ENCODE measurements around the gene PPP2R5C. TPM values are rescaled to one million over a fixed set of nuclear protein-coding genes. Genes with fewer than 3 reads are reported as not detected.

The PPP2R5C gene
- total and polyA plus RNA-seq, 2 of the 4 experiments (the other 2 are of a cell fraction): 65.9 to 78.7 TPM

DNA sequence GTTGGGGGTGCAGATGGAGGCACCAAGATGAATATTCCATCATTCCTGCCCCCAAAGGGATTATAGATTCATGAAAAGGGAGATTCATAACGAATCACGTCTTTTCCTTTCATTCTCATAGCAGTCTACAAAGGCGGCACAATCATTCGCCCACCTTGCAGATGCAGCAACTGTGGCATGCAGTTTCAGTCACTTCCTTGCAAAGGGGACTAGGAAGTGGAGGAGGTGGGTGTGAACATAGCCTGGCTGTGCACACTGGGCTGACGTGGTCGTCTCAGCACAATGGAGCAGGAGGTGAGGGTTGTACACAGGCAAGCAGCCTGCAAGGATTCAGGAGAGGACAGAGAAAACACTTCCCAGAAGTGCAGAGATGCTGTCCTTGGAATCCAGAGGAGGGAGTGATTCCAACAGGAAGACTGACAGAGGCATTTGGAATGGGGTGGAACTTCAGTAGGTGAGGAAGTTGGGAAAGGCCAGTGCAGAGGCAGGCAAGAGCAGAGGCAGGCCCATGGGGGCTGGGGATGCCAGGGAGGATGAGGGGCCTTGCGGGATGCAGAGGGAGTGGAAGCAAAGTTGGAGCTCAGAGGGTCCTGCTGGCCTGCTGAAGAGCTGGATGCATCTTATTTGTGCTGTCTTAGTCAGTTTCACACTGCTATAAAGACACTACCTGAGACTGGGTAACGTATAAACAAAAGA, 21.9 kb upstream of the PPP2R5C start:
- Histone ChIP-seq H3K4me1 (ENCODE audit: control insufficient read depth, insufficient read depth, low read length) (no peaks in the 10 kb centered on the region), H2BK20ac (ENCODE audit: low read depth, low read length) (no peak overlapping the region), H3K4ac (ENCODE audit: low read depth, low read length) (no peak overlapping the region), H2BK5ac (ENCODE audit: low read depth, low read length, poor library complexity, severe bottlenecking) (no peak overlapping the region), H3K27ac (ENCODE audit: insufficient read depth, low read length) (no peak overlapping the region), H2BK120ac (ENCODE audit: low read depth, low read length) (no peak overlapping the region), H3K4me3 (ENCODE audit: insufficient read depth, low read depth, low read length) (no peak overlapping the region), H2AK9ac (replicated peaks; ENCODE audit: low read depth, low read length, poor library complexity) (no peak overlapping the region), H4K20me1 (ENCODE audit: insufficient read depth, low read length) (no peaks in the 10 kb centered on the region), H3K4me2 (ENCODE audit: low read depth, low read length) (no peak overlapping the region), H2BK15ac (ENCODE audit: low read depth, low read length) (no peak overlapping the region), H4K91ac (ENCODE audit: insufficient read depth, low read depth, low read length) (no peak overlapping the region), H3K9me3 (ENCODE audit: control insufficient read depth, insufficient read depth, low read length) (peaks cover 6% of the 10 kb centered on the region), H3K36me3 (ENCODE audit: control insufficient read depth, insufficient read depth, low read length) (no peaks in the 10 kb centered on the region), H3K9me1 (ENCODE audit: insufficient read depth, low read length) (no peaks in the 10 kb centered on the region), H3K27me3 (ENCODE audit: control insufficient read depth, insufficient read depth, low read length) (peaks cover 26% of the 10 kb centered on the region), H3K9ac (ENCODE audit: low read depth, low read length) (no peak overlapping the region), H3K14ac (replicated peaks; ENCODE audit: low read depth, low read length) (no peak overlapping the region), H4K5ac (ENCODE audit: low read depth, low read length) (no peak overlapping the region), H2AFZ (replicated peaks; ENCODE audit: low read length, poor library complexity) (no peak overlapping the region), H4K8ac (ENCODE audit: low read depth in 2 of 2, low read length in 2 of 2) (no peak overlapping the region), H2AK5ac (ENCODE audit: low read depth, low read length) (no peak overlapping the region), H3K79me1 (ENCODE audit: low read depth in 1 of 2, low read length in 2 of 2) (no peaks in the 10 kb centered on the region), H3K18ac (ENCODE audit: low read depth, low read length) (no peak overlapping the region), H3K56ac (ENCODE audit: extremely low read depth, insufficient read depth, low read length) (no peak overlapping the region), H3K23ac (ENCODE audit: low read depth, low read length) (no peak overlapping the region)
- POLR2A ChIA-PET (ENCODE audit: unreplicated experiment): no interaction called here
- in situ Hi-C loops (cut with MboI; ENCODE audit: low sequenced_read_pairs) (no loop called here), intact Hi-C loops (cut with micrococcal nuclease) (no loop called here), dilution Hi-C loops (cut with HindIII; ENCODE audit: low sequenced_read_pairs, unreplicated experiment) (no loop called here)
- 38% methylated on average over 3 of the region's 8 CpGs; no CpG with 5 or more reads in 1 of the 2 experiments for WGBS, 2 experiments (ENCODE audit: extremely low coverage in 2 of 2, insufficient read length in 1 of 2)
- TF ChIP-seq CHD1 (IDR thresholded peaks at IDR 0.05; ENCODE audit: low read depth, low read length) (no peak), MAZ (IDR thresholded peaks at IDR 0.05; ENCODE audit: borderline replicate concordance, low read depth, low read length) (no peak), FOS (IDR thresholded peaks at IDR 0.05; ENCODE audit: low read depth, low read length) (no peak), NFE2L2 (IDR thresholded peaks at IDR 0.05; ENCODE audit: low read depth, low read length) (no peak), RCOR1 (IDR thresholded peaks at IDR 0.05; ENCODE audit: insufficient replicate concordance, low read length) (no peak), RAD21 (IDR thresholded peaks at IDR 0.05; ENCODE audit: low read length) (no peak), CEBPB (IDR thresholded peaks at IDR 0.05; ENCODE audit: low read depth, low read length) (no peak), SMC3 (IDR thresholded peaks at IDR 0.05; ENCODE audit: low read depth, low read length) (no peak), BHLHE40 (IDR thresholded peaks at IDR 0.05; ENCODE audit: low read depth, low read length) (no peak), MXI1 (IDR thresholded peaks at IDR 0.05; ENCODE audit: borderline replicate concordance, low read depth, low read length) (no peak), MAFK (IDR thresholded peaks at IDR 0.05; ENCODE audit: low read depth, low read length) (no peak)
- TF ChIP-seq, protein P1, sequence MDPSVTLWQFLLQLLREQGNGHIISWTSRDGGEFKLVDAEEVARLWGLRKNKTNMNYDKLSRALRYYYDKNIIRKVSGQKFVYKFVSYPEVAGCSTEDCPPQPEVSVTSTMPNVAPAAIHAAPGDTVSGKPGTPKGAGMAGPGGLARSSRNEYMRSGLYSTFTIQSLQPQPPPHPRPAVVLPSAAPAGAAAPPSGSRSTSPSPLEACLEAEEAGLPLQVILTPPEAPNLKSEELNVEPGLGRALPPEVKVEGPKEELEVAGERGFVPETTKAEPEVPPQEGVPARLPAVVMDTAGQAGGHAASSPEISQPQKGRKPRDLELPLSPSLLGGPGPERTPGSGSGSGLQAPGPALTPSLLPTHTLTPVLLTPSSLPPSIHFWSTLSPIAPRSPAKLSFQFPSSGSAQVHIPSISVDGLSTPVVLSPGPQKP (IDR thresholded peaks at IDR 0.05; ENCODE audit: borderline replicate concordance, low read depth, low read length): no peak
- TF ChIP-seq, protein P2, sequence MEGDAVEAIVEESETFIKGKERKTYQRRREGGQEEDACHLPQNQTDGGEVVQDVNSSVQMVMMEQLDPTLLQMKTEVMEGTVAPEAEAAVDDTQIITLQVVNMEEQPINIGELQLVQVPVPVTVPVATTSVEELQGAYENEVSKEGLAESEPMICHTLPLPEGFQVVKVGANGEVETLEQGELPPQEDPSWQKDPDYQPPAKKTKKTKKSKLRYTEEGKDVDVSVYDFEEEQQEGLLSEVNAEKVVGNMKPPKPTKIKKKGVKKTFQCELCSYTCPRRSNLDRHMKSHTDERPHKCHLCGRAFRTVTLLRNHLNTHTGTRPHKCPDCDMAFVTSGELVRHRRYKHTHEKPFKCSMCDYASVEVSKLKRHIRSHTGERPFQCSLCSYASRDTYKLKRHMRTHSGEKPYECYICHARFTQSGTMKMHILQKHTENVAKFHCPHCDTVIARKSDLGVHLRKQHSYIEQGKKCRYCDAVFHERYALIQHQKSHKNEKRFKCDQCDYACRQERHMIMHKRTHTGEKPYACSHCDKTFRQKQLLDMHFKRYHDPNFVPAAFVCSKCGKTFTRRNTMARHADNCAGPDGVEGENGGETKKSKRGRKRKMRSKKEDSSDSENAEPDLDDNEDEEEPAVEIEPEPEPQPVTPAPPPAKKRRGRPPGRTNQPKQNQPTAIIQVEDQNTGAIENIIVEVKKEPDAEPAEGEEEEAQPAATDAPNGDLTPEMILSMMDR (conservative IDR thresholded peaks at IDR 0.05; ENCODE audit: low read depth, low read length): no peak
- TF ChIP-seq, protein P3, sequence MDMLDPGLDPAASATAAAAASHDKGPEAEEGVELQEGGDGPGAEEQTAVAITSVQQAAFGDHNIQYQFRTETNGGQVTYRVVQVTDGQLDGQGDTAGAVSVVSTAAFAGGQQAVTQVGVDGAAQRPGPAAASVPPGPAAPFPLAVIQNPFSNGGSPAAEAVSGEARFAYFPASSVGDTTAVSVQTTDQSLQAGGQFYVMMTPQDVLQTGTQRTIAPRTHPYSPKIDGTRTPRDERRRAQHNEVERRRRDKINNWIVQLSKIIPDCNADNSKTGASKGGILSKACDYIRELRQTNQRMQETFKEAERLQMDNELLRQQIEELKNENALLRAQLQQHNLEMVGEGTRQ (IDR thresholded peaks at IDR 0.05; ENCODE audit: low read depth, low read length): no peak
- CTCF ChIA-PET: no interaction called here
- DNase-seq: no peak
- ATAC-seq (ENCODE audit: low read depth): no peak
- BruUV-seq (replicated peaks): no TSS peak
